HepG2 (cell line): ENCODE results near the gene PRSS27. TPM values are rescaled to one million over a fixed set of nuclear protein-coding genes. Genes with fewer than 3 reads are reported as not detected.

ENCODE experiments used
- ATRX ChIP-seq: sonication (generic); formaldehyde crosslinking; IDR thresholded peaks from 2 replicates; pipeline ENCODE4 v1.4.0; 2020; ENCODE audit warnings: missing genetic modification reagents, borderline replicate concordance
- FOSL2 ChIP-seq: sonication (generic); formaldehyde crosslinking; IDR thresholded peaks from 2 replicates; pipeline ENCODE4 v1.4.0; 2020; ENCODE audit warnings: missing genetic modification reagents
- NAIF1 ChIP-seq: sonication (generic); formaldehyde crosslinking; IDR thresholded peaks from 2 replicates; pipeline ENCODE4 v1.5.0; 2020; ENCODE audit warnings: mild to moderate bottlenecking, missing genetic modification reagents, borderline replicate concordance
- NR0B2 ChIP-seq: sonication (generic); formaldehyde crosslinking; IDR thresholded peaks from 2 replicates; pipeline ENCODE4 v1.4.0; 2020; ENCODE audit warnings: mild to moderate bottlenecking, missing genetic modification reagents
- PAWR ChIP-seq: sonication (generic); formaldehyde crosslinking; IDR thresholded peaks from 2 replicates; pipeline ENCODE4 v1.4.0; 2020; ENCODE audit warnings: missing genetic modification reagents, mild to moderate bottlenecking, borderline replicate concordance
- ZBTB40 ChIP-seq, 2 experiments: fragments of 450-650 bp in 1 of 2; sonication (generic) in 1 of 2; formaldehyde crosslinking in 1 of 2; IDR thresholded peaks; 2 replicates each; pipeline versions ENCODE4 v1.6.1 to v1.8.0; 2016 to 2022; ENCODE audit warnings: antibody characterized with exemption in 1 of 2, mild to moderate bottlenecking in 1 of 2, missing genetic modification reagents in 1 of 2
- ZBTB49 ChIP-seq: sonication (generic); formaldehyde crosslinking; IDR thresholded peaks from 2 replicates; pipeline ENCODE4 v1.4.0; 2020; ENCODE audit warnings: missing genetic modification reagents, borderline replicate concordance
- ZMYM2 ChIP-seq: sonication (generic); formaldehyde crosslinking; IDR thresholded peaks from 2 replicates; pipeline ENCODE4 v1.8.0; 2022; ENCODE audit warnings: mild to moderate bottlenecking, missing genetic modification reagents
- ZNF235 ChIP-seq: sonication (generic); formaldehyde crosslinking; IDR thresholded peaks from 2 replicates; pipeline ENCODE4 v1.8.1; 2023; ENCODE audit warnings: mild to moderate bottlenecking, missing genetic modification reagents, borderline replicate concordance
- ZNF24 ChIP-seq: fragments of 450-650 bp; IDR thresholded peaks from 2 replicates; pipeline ENCODE4 v1.6.1; 2017; ENCODE audit warnings: antibody characterized with exemption, mild to moderate bottlenecking
- ZNF337 ChIP-seq: sonication (generic); formaldehyde crosslinking; IDR thresholded peaks from 2 replicates; pipeline ENCODE4 v1.5.1; 2020; ENCODE audit warnings: missing genetic modification reagents, low read depth, mild to moderate bottlenecking, borderline replicate concordance
- ZNF772 ChIP-seq: sonication (generic); formaldehyde crosslinking; IDR thresholded peaks from 2 replicates; pipeline ENCODE4 v1.5.0; 2020; ENCODE audit warnings: mild to moderate bottlenecking, missing genetic modification reagents
- ZNF891 ChIP-seq: sonication (generic); formaldehyde crosslinking; IDR thresholded peaks from 2 replicates; pipeline ENCODE4 v1.5.0; 2020; ENCODE audit warnings: mild to moderate bottlenecking, missing genetic modification reagents
- polyA plus RNA-seq, 8 experiments: library from polyadenylated mRNA; depleted of rRNA in 3 of 8; stranded (reverse) in 7 of 8; unstranded in 1 of 8; fragments of >200 nt; fragmentation: Illumina TruSeq in 4 of 8; extraction: Trizol in 4 of 8; gene quantifications; 2 replicates each; pipeline versions ENCODE4 v1.2.1 to v1.2.3, GENCODE V29; 2011 to 2016; ENCODE audit warnings: low read depth in 4 of 8, missing spikeins in 1 of 8, mixed read lengths in 1 of 8; ENCODE audit not compliant: insufficient read depth in 1 of 8
- total RNA-seq, 5 experiments: library from RNA; depleted of rRNA; stranded (reverse); fragments of >200 nt; fragmentation: Illumina TruSeq; extraction: Trizol; gene quantifications; 2 replicates each; pipeline ENCODE4 v1.2.3, GENCODE V29; 2016; ENCODE audit warnings: low read depth in 1 of 5

PRSS27 gene
- total and polyA plus RNA-seq, 2 of the 13 experiments (the other 11 are each of a cell fraction or from before 2014, with no cell fraction given), result 0.20 to 0.73 TPM

- no peak for TF ChIP-seq ZBTB49
- TF ChIP-seq ZNF235 (CRISPR knock-in tag), result no peak
- TF ChIP-seq FOSL2 (CRISPR knock-in tag), result peak; percentile 18; the same call in 1 of the 2 replicates
- TF ChIP-seq ATRX, result no peak
- TF ChIP-seq PAWR, result no peak
- TF ChIP-seq ZNF772, result no peak; the same call in 1 of the 2 replicates
- peak; percentile 63; the same call in 1 of the 2 replicates for TF ChIP-seq ZNF337 (CRISPR knock-in tag)
- no peak for TF ChIP-seq ZNF24
- TF ChIP-seq NR0B2 (CRISPR knock-in tag), result peak; percentile 48; the same call in 1 of the 2 replicates
- no peak for TF ChIP-seq ZBTB40 (IDR thresholded peaks at IDR 0.05)
- peak; percentile 81; the same call in 1 of the 2 replicates for TF ChIP-seq ZBTB40 (CRISPR knock-in tag; IDR thresholded peaks at IDR 0.05)
- peak; percentile 95 for TF ChIP-seq ZNF891 (CRISPR knock-in tag)
- TF ChIP-seq ZMYM2 (CRISPR knock-in tag), result no peak
- peak; percentile 84; the same call in 1 of the 2 replicates for TF ChIP-seq NAIF1 (CRISPR knock-in tag)
These were observed 32.2 kb upstream of the PRSS27 start, which contains the start of gene SRRM2 (continued) for GRCh38 chr16:2752035-2752849.
